Cardiac fibroblast (primary cell): ENCODE measurements around the gene PDIA5.

Experiments used
- DNase-seq, 2 donors: peaks; one replicate each; pipeline versions ENCODE4 v3.0.0 to v3.0.0-alpha.2; 2010; ENCODE audit warnings: low read depth in 2 of 2
- H3K4me3 ChIP-seq, 2 donors: replicated peaks in 1 of 2; 1 replicate in 1 of 2; 2 replicates in 1 of 2; pipeline ENCODE4 v1.5.1; 2011; ENCODE audit warnings: low read depth in 2 of 2, low read length in 2 of 2, mild to moderate bottlenecking in 2 of 2, moderate library complexity in 1 of 2
- CTCF ChIP-seq: IDR thresholded peaks from one replicate; pipeline ENCODE4 v1.5.1; 2011; ENCODE audit warnings: low read depth, mild to moderate bottlenecking, low read length, inconsistent platforms

PDIA5 gene

GRCh38 chr3:123021996-123022510 is 44.8 kb upstream of the PDIA5 start:
- no peak for DNase-seq
- TF ChIP-seq CTCF = no peak
- no peak overlapping the region for H3K4me3 ChIP-seq

GRCh38 chr3:123024056-123024455 is 42.8 kb upstream of the PDIA5 start:
- H3K4me3 ChIP-seq = no peak overlapping the region
- no peak for TF ChIP-seq CTCF
- DNase-seq = no peak

GRCh38 chr3:123025642-123026521 is 40.9 kb upstream of the PDIA5 start:
- peak overlapping the region in 1 of 2 donors; percentile 26 for H3K4me3 ChIP-seq
- DNase-seq = peak in 1 of 2 donors; percentile 18
- no peak for TF ChIP-seq CTCF

- no peak for DNase-seq
- H3K4me3 ChIP-seq = peak overlapping the region; percentile 26 to 44
- no peak for TF ChIP-seq CTCF
Measured at GRCh38 chr3:123026565-123027291, 40.1 kb upstream of the PDIA5 start.

- no peak for TF ChIP-seq CTCF
- DNase-seq = peak; percentile 21 to 23
- H3K4me3 ChIP-seq = peak within 1 kb of the TSS; percentile 36 to 44
Measured at GRCh38 chr3:123027292-123028232, 39.3 kb upstream of the PDIA5 start, which contains the start of gene SEMA5B. TSS of gene SEMA5B (minus strand) at chr3:123027763. CDS start at chr3:122961263, 66,500 bp downstream.

GRCh38 chr3:123028233-123028828 is 38.5 kb upstream of the PDIA5 start:
- peak; percentile 80 to 86 for DNase-seq
- TF ChIP-seq CTCF = peak; percentile 53
- H3K4me3 ChIP-seq = peak overlapping the region; percentile 36 to 44
